ENCODE data around the gene PPM1L. TPM values are rescaled to one million over a fixed set of nuclear protein-coding genes. Genes with fewer than 3 reads are reported as not detected.

Gene PPM1L
- total RNA-seq, 1 experiment from 2014 or later, result 13.2 TPM

GRCh38 chr3:161083131-161083530, 327.1 kb downstream of the PPM1L start:
- CTCF ChIA-PET, result no interaction called here
- Histone ChIP-seq H3K9ac (ENCODE audit: low read length) (no peak overlapping the region), H3K4me3 (replicated peaks in 1 of 2; ENCODE audit: low read depth in 1 of 2, low read length in 2 of 2) (no peak overlapping the region), H3K4me1 (ENCODE audit: control insufficient read depth in 1 of 2, insufficient read depth in 2 of 2, low read length in 2 of 2) (no peaks in the 10 kb centered on the region), H3K4me2 (ENCODE audit: low read length) (no peak overlapping the region), H3K9me3 (ENCODE audit: control insufficient read depth in 1 of 2, insufficient read depth in 1 of 2, low read depth in 1 of 2, low read length in 2 of 2) (no peaks in the 10 kb centered on the region), H3K36me3 (ENCODE audit: control insufficient read depth in 1 of 2, insufficient read depth in 2 of 2, low read length in 2 of 2) (no peaks in the 10 kb centered on the region), H3K9me2 (ENCODE audit: insufficient read depth) (no peaks in the 10 kb centered on the region), H3K27ac (ENCODE audit: low read depth, low read length) (no peak overlapping the region), H3K79me2 (ENCODE audit: insufficient read depth, low read length) (no peaks in the 10 kb centered on the region), H2AFZ (ENCODE audit: low read depth, low read length, poor library complexity, severe bottlenecking) (no peak overlapping the region), H3K27me3 (ENCODE audit: insufficient read depth, low read length) (no peaks in the 10 kb centered on the region), H4K20me1 (ENCODE audit: insufficient read depth) (no peaks in the 10 kb centered on the region)
- DNase-seq (ENCODE audit: low read depth, low spot score), result no peak
- no peak for TF ChIP-seq ZBTB33 (IDR thresholded peaks at IDR 0.05; ENCODE audit: extremely low read depth, insufficient replicate concordance, low read length)
- no peak for TF ChIP-seq POLR2A (IDR thresholded peaks at IDR 0.05; ENCODE audit: borderline replicate concordance, extremely low read depth, insufficient read depth, insufficient read length)
- no peak for TF ChIP-seq FOSL1 (IDR thresholded peaks at IDR 0.05; ENCODE audit: low read depth)
- no peak for TF ChIP-seq CBX3 (IDR thresholded peaks at IDR 0.05; ENCODE audit: low read depth)
- no peak for TF ChIP-seq SIN3A (IDR thresholded peaks at IDR 0.05; ENCODE audit: low read depth)
- TF ChIP-seq YY1 (IDR thresholded peaks at IDR 0.05; ENCODE audit: extremely low read depth, insufficient replicate concordance, low read depth, low read length), result no peak
- no peak for TF ChIP-seq EZH2phosphoT487 (IDR thresholded peaks at IDR 0.05; ENCODE audit: borderline replicate concordance)
- TF ChIP-seq ATF3 (IDR thresholded peaks at IDR 0.05), result no peak
- no peak for TF ChIP-seq ELF1 (IDR thresholded peaks at IDR 0.05; ENCODE audit: borderline replicate concordance, low read depth)
- no peak for TF ChIP-seq TCF7L2 (IDR thresholded peaks at IDR 0.05; ENCODE audit: borderline replicate concordance, extremely low read depth, insufficient read depth, insufficient read length)
- TF ChIP-seq SP1 (IDR thresholded peaks at IDR 0.05; ENCODE audit: low read depth), result no peak
- TF ChIP-seq ZNF274 (IDR thresholded peaks at IDR 0.05; ENCODE audit: low read depth, low read length), result no peak
- no peak for TF ChIP-seq POLR2AphosphoS5 (IDR thresholded peaks at IDR 0.05; ENCODE audit: low read depth, low read length)
- no peak for TF ChIP-seq CEBPB (IDR thresholded peaks at IDR 0.05; ENCODE audit: low read depth)
- intact Hi-C loops (cut with micrococcal nuclease), result no loop called here
- POLR2A ChIA-PET, result no interaction called here
- ATAC-seq, result no peak
- no TSS peak for BruUV-seq (replicated peaks)
- RAD21 ChIA-PET (ENCODE audit: low non-redundant PET in 1 of 2, low total read pairs in 2 of 2, uncharacterized antibody in 2 of 2, unreplicated experiment in 2 of 2), result no interaction called here

All from HCT116 (cell line).